ENCODE measurements around the gene C2orf42.
"Not testable (repeated sequence)": the region's sequence is repeated elsewhere in the genome, so short reads cannot be mapped to it uniquely, and the experiment has no call there.

The C2orf42 gene

DNA sequence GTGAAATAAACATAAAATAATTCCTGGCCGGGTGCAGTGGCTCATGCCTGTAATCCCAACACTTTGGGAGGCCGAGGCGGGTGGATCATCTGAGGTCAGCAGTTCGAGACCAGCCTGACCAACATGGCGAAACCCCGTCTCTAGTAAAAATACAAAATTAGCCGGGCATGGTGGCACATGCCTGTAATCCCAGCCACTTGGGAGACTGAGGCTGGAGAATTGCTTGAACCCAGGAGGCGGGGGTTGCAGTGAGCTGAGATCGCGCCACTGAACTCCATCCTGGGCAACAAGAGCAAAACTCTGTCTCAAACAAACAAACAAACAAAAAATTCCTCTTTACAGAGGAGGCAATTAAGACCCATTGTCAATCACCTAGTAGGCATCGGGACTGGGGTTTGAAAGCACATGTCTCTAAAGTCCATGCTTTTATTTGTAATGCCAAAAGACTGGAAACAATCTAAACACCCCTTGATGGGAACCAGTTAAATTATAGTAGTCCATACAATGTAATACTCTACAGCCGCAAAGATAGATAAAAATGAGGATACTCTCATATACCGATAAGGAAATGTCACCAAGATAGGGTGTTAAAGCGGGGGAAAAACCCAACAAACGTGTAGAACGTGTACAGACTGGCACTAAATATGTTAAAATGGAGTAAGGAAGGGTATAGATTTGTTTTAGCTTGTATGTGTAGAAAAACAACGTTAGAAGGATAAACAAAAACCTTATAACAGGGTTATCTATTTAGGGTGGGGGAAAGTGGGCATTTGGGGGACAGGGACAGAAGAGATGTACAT lies 59.3 kb downstream of the C2orf42 start:
- not testable (repeated sequence) for DNase-seq

DNA sequence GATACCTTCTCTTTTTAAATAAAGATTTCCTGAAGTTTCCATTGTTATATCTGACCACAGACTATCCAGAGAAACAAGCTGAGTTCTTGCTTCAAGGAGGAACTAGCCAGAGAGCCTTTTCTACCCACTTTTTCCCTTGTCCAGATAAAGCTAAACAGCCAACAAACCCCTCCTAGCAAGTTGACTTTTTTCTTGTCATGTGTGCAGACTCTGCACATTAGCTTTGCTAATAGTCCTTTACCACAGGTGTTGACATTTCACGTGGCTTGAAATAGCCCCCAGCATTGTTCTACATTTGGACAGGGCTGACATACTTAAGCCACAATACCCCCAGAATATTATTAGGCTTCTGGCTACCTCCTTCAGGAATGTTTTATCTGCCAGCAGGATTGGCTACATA lies 62.8 kb downstream of the C2orf42 start:
- no peak for DNase-seq

DNA sequence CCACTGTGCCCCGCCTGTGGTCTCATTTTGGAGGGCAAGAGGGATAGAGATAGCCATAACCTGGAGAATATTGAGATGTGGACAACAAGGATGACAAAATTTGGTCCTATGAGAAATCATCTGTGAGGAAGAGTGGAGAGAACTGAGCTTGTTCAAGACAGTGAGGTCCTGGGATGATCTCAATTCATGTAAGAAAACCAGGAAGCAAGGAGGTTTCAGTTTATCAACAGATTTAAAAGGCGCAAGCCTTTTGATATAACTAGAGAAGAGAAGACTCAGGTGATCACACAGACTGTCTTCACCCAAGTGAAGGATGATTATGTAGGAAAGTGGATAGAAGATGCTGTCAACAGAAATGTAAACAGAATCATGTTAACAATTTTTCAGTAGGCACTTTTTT lies 64.4 kb downstream of the C2orf42 start:
- DNase-seq = no peak

DNA sequence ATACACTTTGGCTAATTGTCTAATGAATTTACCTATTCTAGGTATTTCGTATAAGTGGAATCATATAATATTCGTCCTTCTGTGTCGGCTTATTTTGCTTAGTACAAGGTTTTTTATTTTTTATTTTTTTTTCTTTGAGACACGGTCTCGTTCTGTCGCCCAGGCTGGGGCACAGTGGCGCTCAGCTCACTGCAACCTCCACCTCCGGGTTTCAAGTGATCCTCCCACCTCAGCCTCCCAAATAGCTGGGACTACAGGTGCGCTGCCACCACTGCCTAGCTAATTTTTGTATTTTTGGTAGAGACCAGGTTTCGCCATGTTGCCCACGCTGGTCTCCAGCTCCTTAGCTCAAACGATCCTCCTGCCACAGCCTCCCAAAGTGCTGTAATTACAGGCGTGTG lies 65.3 kb downstream of the C2orf42 start:
- no peak for DNase-seq

DNA sequence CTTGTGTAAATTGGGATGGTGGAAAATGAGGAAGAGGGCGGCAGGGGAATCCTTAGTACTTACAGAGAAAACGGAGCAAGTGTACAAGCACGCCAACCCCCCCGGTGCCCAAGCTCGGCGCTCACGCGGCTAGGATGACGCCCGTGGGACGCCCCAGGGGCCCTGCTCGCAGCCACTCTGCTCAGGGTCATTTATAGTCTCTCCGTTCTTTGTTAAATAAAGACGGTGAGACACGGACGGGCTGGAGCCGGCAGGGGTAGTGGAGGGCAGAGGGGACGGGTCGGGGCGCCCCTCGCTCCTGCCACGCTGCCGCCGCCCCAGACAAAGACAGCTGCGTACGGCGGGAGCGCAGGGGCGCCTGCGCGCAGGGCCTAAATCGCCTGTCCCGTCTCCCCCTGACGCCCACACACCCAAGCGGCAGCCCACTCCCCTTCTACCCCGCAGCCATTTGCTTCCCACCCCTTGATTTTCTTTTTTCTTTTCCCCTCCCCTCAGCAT lies 65.8 kb downstream of the C2orf42 start:
- DNase-seq = peak; percentile 56 to 62

- DNase-seq = no peak
Measured at GRCh38 chr2:70123829-70124116, 67.0 kb downstream of the C2orf42 start.

DNA sequence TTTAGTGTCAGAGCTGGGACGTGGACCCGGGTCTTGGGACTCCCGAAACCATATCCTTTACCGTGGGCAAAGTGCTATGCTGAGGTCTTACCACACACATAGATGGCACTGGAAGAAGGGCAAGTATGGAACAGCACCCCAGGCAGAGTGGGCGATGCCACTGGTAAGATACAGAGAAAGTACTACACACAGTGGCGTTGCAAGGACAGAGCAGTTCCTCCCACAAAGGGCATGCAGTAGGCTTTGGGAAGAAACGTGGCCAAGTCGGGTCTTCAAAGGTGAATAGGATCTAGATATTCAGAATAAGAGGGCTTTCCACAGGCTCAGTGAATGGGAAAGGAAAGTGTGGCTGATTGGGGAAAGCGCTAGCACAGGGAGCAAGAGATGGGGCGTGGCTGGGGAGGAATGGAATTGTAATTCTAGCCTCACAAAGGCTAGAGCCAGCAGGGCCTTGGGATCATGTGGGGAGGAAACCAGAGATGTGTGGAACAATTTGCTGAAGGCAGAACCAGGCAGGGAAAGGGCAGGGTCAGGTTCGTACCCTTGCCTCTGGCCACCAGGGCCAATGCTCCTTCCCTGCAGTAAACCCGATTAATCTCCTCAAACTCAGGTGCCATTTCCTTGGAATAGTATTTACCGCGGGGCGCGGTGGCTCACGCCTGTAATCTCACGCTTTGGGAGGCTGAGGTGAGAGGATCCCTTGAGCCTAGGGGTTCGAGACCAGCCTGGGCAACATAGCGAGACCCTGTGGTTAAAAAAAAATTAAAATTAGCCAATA lies 67.6 kb downstream of the C2orf42 start:
- DNase-seq = no peak

- DNase-seq = no peak
Measured at GRCh38 chr2:70122470-70122869, 68.3 kb downstream of the C2orf42 start.

- no peak for DNase-seq
Measured at GRCh38 chr2:70121627-70122372, 69.0 kb downstream of the C2orf42 start.

DNA sequence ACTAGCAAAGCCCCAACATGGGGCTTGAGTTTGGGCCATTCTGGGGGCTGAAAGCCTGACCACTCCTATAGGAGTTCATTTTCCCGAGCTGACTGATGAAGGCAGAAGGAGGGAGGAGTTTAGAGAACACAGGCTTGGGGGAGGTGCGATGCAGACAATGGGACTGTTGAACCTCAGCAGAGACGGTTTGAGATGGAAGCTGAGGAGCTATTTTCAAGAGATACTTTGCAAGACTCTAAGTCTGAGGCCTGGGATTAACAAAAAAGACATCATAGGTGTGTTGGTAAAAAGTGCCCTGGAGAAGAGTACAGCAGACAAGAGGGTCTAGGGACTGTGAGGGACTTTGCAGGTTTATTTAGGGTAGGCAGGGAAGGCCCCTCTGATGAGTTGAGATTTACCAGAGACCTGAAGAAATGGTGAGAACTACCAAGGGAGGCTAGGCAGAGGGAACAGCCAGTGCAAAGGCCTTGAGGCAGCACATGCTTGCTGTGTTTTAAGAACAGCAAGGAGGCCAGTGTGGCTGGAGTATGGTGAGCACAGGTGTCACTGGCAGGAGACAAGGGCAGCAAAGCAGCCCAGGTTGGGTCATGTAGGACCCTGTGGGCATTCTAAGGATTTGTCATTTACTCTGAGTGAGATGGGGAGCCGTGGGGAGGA lies 71.9 kb downstream of the C2orf42 start:
- DNase-seq = peak; percentile 45 to 70

DNA sequence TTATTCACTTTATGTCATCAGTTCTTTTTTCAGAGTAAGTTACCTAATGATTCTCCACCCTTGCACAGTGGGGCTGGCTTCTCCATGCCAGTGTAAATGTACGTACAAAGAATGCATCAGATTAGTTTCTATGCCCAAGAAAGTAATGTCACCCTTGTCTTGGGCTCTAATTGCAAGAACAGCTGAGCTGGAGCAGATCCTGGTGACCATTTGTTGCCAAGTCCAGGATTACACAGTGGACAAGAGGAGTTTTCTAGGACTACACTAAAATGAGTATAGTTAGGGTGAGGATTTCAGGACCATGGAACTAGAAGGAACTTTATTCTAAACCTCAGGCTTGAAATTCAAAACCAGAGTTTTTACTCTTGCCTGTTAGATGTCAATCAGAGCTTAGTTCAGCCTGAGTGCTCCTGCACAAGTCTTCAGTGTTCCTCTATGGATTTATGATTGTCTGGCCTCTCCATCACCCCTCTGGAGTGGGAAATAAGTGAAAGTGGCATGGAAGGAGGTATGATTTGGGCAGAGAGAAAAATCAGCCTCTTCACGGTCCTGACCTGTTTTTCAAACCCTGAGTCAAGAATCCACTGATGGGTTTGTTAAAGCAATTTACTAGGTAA lies 73.8 kb downstream of the C2orf42 start:
- no peak for DNase-seq

DNA sequence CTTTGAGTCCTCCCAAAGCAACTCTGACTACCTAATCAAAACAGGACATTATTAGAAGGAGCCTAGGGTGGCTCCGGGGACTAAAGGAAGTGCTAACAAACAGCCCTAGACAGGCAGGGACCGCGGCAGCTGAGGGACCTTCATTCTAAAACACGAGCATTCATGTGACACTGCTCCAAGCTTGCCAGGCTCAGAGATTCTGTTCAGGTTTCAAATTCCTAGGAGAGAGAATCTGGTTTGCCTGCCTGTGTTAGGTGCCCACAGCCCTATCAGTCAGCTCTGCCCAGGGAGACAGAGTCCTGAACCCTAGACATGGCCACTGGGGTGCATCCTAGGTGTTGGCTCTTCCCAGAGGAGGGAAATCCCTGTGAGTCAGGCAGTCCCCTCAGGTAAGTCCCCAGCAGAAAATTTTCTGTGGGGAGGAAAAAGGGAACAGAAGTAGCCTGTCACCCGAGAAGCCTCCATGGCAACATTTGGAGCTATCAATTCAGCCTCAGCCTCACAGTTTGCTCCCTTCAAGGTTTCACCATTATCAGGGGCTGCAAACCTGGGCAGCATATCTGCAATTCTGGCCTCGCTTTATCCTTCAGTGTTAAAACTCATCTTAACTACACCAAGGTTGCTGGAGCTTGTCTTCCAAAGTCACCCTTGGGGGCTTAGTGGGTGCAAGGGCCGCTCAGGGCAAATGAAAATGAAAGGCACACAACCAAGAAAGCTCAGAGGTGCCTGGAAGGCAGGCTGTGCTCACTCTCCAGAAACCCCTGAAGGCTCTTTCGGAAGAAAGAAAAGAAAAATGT lies 75.0 kb downstream of the C2orf42 start:
- no peak for DNase-seq

DNA sequence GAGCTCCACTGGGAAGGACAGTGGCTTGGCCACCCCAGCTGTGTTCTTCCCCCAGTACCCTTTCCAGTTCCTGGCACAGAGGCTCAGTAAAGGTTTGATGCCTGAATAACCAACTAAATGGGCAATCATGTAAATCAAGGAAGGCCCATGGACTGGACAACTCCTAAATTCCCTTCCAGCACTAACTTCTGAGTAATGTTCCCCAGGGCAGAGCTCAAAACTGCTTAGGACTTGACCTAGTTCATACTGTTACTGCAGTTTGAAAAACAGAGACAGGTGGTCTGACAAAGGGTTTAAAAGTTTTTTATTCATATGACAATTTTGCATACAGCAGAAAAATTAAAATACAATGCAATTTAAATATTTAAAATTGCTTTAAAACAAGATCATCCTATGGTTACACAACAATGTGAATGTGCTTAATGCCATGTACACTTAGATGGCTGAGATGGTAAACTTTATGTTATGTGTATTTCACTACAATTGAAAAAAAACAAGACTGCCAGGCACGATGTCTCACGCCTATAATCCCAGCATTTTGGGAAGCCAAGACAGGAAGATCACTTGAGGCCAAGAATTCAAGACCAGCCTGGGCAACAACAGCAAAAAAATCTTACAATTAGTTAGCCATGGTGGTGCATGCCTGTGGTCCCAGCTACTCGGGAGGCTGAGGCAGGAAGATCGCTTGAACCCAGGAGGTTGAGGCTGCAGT lies 77.3 kb downstream of the C2orf42 start:
- DNase-seq = no peak

DNA sequence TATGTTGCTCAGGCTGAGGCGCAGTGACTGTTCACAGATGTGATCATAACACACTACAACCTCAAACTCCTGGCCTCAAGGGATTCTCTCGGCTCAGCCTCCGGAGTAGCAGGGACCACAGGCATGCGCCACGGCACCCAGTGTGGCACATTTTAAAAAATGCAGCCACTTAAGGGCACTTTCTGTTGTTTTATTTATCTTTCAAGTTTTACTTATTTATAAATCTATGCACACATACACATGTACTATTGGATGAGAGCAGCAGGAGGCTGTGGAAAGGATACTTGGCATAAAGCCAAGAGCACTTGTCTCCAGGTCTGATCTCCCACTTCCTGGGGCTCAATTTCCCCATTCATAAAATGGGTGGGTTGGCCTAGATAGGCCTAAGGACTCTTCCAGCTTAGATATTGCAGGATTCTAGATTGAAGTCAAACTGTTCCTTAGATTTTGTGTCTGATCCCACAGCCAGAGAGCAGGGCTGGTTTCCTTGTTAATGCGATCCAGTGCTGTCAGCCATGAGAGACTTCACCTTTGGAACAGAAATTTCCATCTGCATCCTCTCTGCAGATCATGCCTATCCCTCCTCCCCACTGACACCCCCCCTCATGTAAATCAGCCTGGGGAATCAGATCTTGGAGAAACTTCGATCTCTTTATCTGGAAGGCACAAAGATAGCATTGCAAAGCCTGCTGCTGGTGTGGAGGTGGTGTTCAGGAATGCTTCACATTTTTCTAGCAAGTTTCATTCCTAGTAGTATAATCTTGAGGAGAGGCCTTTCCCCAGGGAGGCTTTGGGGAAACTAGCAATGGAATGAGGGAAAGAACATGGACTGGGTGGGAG lies 78.8 kb downstream of the C2orf42 start:
- no peak for DNase-seq

DNA sequence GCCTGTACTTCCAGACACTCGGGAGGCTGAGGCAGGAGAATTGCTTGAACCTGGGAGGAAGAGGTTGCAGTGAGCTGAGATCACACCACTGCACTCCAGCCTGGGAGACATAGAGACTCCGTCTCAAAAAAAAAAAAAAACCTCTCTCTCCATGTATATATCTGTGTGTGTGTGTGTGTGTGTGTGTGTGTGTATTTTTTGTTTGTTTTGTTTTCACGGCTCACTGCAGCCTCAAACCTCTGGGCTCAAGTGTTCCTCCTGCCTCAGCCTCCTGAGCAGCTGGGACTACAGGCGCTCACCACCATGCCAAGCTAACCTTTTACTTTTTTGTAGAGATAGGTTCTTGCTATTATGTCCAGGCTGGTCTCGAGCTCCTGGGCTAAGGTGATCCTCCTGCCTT lies 80.4 kb downstream of the C2orf42 start:
- DNase-seq = not testable (repeated sequence)

DNA sequence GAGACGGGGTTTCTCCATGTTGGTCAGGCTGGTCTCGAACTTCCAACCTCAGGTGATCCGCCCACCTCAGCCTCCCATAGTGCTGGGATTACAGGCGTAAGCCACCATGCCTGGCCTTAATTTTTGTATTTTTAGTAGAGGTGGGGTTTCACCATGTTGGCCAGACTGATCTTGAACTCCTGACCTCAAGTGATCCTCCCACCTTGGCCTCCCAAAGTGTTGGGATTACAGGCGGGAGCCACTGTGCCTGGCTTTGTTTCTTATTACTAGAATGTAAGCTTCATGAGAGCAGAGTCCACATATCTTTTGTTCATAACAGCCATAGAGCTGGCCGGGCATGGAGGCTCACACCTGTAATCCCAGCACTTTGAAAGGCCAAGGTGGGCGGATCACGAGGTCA lies 84.7 kb downstream of the C2orf42 start:
- DNase-seq = not testable (repeated sequence)

DNA sequence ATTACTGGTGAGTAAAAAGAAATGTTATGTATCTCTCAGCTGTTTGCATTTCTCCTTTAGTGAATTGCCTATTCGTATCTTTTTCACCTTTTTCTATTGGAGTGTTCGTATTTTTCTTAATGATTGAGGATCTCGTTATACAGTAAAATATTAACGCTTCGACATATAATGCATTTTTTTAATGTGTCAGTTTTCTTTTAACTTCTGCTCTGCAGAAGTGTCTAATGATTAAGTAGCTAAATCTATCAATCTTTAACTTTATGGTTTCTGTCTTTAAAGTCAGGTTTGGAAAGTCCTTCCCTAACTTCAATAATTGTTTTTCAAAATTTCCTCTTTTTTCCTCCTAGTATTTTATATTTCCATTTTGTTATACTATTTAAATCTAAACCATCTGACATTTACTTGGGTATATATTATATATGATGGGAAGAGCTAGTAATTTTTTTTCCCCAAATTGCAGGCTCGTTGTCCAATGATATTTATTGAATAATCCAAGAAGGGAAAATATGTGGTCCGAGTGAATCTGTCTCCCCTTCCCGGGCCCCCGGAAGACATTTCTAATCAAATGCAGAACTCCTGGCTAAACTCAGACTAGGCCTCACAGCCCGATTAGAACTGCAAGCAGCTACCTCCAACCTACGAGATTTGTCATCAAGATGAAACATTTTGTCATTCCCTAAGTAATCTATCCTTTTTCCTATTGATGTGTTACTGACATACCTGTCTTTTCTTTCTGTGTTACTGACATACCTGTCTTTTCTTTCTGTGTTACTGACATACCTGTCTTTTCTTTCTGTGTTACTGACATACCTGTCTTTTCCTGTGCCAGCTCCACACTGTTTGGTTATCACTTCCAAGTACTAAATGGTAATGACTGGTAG lies 86.3 kb downstream of the C2orf42 start:
- DNase-seq = peak in 1 of 2 donors; percentile 47

GRCh38 chr2:70103531-70104061 lies 87.2 kb downstream of the C2orf42 start:
- no peak for DNase-seq

All from hippocampal formation (tissue), 2 donors.